Stimulated activated CD4-positive, alpha-beta T cell treated with anti-CD3 and anti-CD28 coated beads, Interleukin-4, amount 100 ng/mL, for 48 hours (primary cell): ENCODE data around the gene M1AP.

Experiments used
- DNase-seq, 2 donors: peaks; one replicate each; pipeline ENCODE4 v3.0.0-alpha.2; 2020; ENCODE audit warnings: low read depth in 2 of 2

The M1AP gene

DNA sequence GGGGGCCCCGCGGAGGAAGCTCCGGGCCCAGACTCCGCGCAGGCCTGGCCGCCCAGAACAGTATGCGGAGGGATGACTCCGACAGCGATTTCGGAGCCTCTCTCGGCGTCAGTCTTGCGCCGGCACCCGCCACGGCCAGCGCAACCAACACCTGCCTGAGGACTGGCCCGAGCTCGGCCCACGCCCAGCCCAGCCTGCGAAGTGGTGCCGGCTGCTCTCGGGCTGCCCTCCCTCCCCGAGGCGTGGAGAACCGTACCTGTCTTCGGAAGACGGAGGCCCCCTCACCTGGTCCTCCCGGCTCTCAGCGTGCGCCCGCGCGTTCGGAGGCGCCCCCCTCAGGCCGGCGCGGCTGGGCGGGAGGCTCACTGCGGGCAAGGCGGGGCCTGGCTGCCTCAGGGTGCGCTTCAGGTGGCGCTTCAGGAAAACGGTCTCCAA, at the start of gene M1AP:
Gene M1AP, minus strand, starts transcription at position 322 of the 435 bp plus-strand sequence. CDS start 8,055 bp downstream, outside the sequence.
- no peak for DNase-seq

GRCh38 chr2:74696829-74697228, 48.7 kb upstream of the M1AP start:
- DNase-seq = no peak

DNA sequence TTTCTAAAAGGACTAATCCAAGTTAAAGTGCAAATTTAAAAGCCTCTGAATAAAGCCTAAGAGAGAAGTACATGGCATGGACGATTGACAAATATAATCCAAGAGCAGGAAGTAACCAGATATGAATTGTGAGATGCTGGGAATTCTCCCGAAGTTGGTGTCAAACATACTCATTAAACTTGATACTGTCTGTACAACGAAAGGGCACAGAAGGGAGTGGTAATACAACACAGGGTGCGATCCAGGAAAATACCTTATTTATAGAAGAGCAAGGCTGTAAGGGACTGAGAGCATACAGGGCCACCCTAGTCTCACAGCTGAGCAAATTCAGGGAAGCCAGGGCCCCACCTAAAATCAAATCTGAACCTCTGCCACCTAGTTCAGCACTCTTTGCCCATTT, 47.5 kb upstream of the M1AP start:
- DNase-seq = no peak

- no peak for DNase-seq
Measured at GRCh38 chr2:74694281-74694680, 46.2 kb upstream of the M1AP start.

DNA sequence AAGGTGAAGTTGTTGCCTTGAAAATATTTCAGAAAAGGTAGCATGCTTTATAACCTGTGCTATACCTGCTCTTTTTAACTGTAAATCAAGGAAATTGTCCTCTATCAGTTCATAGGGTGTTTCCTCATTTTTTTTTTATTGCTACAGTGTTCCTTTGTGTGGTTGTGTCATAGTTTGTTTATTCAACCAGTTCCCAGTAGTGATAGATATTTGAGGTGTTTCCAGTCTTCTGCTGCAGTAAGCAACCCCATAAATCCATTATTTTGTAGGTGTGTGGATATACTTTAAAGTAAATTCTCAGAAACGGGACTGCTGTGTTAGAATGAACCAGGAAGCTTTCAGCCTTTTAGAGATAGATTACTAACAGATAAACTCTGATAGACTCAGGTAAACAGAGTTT, 45.5 kb upstream of the M1AP start:
- DNase-seq = no peak

DNA sequence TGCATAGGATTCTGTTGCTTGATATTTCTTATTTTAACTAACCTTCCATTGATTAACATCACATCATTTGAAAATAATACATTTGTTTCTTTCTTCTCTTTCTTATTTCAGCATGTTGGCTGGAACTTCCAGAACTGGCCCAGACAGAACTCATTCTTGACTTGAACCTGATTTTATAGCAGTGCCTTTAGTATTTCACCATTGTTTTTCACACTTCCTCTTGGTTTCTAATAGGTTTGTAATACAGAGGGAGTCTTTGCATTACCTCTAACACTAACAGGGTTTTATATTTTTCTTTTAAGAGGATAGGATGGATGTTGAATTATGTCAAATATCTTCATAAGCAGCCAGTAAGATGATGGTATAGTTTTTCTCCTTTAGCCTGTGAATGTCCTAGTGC, 45.1 kb upstream of the M1AP start:
- DNase-seq = no peak

GRCh38 chr2:74691929-74692328, 43.8 kb upstream of the M1AP start:
- no peak for DNase-seq

DNA sequence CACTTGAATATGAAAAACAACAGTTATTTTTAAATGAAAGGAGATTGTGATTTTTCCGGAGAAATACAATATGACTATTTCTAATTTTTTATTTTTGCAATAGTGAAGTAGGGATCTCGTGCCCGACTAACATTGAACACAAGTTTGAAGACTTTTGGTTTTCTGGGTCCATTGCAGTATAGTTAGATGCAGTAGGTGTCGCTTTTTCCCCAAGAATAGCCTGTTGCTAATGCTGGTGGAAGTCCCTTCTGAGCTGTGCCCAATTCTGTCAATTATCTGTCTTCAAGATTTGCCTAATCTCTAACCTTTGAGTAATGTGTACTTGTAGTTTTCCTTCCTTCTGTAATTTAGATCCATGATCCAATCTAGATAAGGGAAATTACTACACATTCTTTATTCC, 42.4 kb upstream of the M1AP start:
- DNase-seq = no peak

- no peak for DNase-seq
Measured at GRCh38 chr2:74689671-74690070, 41.5 kb upstream of the M1AP start.

GRCh38 chr2:74688881-74689280, 40.8 kb upstream of the M1AP start:
- DNase-seq = no peak

DNA sequence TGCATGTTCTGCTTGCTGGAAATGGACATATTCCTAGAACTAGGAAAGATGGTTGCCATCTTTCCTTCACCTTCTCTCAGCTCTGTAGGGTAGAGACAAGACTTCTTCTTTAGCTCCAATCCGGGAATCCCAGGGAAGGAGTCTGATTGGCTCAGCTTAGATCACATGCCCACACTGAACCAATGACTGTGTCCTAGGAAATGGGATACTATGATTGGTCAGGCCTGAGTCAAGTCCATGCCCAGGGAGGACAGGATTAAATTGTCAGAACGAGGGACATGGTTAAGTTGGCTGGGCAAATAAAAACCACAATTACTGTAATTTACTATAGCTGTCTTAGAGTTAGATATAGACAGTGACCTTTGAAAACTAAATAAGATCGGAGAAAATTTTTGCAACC, 37.3 kb upstream of the M1AP start:
- no peak for DNase-seq

GRCh38 chr2:74682501-74682900, 34.4 kb upstream of the M1AP start:
- DNase-seq = no peak

GRCh38 chr2:74679615-74680014, 31.5 kb upstream of the M1AP start:
- DNase-seq = no peak

DNA sequence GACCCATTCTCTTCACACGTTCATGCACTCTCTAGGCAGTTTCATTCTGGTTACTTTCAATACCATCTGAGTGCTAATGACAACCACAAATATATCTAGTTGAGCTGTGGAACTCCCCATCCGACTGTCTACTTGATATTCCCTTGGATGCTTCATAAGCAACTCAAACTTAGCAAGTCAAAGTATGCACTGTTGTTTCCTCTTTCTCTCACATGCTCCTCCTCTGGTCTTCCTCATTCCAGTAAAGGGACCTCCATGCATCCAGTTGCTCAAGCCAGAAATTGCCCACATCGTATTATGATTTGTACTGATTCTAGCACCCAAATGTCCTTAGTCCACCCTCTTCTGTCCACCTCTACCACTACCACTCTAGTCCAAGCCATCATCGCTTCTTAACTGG, 28.2 kb upstream of the M1AP start:
- DNase-seq = no peak

DNA sequence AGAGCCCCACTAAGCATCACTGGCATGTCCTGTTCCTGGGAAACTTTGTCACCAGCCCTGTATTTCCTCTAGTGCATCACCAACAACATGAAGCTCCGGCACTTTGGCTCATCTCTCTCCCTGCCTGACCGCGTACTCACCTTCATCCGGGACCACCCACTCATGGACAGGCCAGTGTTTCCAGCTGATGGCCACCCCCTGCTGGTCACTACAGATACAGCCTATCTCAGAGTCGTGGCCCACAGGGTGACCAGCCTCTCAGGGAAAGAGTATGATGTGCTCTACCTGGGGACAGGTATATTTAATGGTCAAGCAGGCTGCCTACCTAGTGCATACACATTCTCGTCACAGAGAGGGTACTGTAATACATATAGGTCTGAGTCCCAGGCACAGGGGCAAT, 27.0 kb upstream of the M1AP start:
- no peak for DNase-seq

- DNase-seq = no peak
Measured at GRCh38 chr2:74673826-74674528, 25.8 kb upstream of the M1AP start.

DNA sequence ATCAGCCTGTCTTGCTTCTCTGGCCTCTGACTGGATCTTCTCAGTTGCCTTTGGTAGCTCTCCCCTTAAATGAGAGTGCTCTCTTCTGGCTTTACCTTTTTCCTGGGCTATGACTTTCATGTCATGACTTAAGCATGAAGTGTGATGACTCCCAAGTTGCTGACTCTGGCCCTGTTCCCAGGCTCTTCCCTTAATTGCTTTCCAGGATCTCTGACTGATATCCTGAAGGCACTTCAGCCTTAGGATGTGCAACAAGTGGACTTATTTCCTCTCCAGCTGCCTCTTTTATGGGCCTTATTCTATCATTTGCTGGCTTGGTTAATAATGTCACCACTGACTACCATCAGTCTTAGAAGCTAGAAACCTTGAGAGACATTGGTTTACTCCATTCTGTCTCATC, 23.3 kb upstream of the M1AP start:
- DNase-seq = no peak

DNA sequence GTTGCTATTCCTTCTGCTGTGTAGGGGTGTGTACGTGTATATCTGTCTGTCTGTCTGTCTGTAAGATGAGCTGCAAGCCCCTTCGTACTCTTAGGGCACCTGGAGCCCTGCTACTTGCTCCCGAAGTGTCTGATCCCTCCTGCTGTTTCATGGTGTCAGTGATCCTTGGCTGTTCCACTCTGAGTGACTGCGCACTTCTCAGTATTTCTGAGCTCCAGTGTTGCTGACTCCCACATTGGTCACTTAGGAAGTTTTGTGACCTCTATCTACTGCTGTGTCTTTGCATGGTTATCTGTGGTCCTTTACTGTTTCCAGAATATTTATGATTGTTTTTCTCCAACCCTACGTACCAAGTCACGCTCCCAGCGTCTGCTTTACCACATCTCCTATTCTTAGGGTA, 22.1 kb upstream of the M1AP start:
- no peak for DNase-seq

DNA sequence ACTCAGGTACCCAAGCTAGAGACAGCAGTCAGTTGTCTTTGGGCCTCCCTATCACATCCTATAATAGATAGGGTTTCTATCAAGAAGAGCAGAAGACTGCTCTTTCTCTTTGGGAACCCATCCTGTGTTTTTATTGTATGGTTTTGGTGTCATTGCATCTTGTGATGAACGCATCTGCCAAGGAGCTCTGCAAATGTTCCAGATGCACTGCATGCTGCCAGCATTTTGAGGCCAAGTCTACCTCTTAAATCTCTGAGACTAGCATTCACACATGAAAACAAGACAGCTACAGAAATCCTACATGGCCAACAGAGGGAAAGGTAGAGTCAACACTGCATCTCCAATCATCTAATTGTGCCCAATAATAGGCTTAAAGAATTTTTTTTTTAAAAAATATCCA, 20.0 kb upstream of the M1AP start:
- no peak for DNase-seq

DNA sequence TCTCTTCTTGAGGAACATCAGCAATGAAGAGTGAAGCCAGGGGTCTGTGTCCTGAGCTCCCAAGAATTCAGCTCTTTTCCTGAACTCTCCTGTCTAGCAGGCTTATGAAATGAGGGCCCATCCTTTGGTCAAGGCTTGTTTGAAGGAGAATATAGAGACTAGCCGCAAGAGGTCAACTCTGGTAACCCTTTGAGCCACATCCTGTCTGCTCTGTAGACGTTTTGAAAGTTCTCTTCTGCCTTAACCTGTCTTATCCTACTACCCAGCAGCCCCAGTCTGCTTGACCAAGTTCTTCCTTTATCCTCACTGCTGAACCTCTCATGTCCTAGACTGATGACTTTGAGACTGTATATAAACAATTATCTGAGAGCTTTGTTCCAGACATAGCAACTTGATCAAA, 11.3 kb upstream of the M1AP start:
- no peak for DNase-seq

DNA sequence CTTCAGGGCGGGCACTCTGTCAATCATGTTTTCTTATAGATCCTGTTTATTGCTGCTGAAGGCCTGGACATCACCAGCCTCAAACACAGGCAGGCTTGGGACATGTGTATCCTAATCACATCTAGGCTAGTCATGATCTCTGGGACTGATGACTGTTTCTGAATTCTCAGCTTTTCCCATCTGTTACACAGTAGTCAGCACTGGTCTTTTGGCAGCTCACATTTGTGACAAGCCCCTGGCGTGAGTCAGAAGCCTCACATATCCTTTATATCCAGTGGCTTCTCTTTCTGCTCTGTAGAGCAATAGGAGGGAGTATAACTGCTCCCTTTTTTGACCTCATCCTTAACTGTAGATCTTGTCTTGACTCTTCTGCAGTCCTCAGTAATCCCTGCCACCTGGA, 10.4 kb upstream of the M1AP start:
- no peak for DNase-seq

DNA sequence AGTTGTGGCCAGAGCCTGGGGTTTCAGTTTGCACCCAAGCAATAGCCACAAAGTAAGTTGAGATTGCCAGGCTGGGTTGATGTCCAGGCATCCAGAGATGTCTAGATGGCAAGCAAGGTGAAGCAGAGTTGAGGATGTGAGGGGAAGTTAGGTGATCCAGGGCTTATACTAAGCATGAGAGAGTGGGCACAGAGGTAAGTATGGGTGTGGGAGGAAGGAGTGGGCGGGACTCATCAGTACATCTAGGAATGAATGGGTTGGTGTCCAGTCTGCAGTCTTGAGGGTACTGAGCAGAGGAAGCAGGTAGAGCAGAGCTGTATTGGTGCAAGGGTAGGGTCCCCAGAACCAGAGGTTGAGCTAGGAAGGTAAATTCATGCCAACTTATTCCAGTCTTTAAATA, 7.4 kb upstream of the M1AP start:
- DNase-seq = no peak

- DNase-seq = peak; percentile 92 to 95
Measured at GRCh38 chr2:74653985-74654882, 6.1 kb upstream of the M1AP start, which contains the start of gene SEMA4F. Gene SEMA4F, plus strand, starts transcription at chr2:74654247. Its CDS starts 130 bp downstream, at chr2:74654377.
